Inferior parietal cortex (tissue), 1 donor: ENCODE data around the gene POLR2L.
A peak's percentile ranks its signal among the peaks of the same experiment; 100 is the strongest.

ENCODE experiments used
- DNase-seq: peaks from one replicate; pipeline ENCODE4 v3.0.0-alpha.2; 2016; ENCODE audit errors: extremely low spot score

Gene POLR2L

DNA sequence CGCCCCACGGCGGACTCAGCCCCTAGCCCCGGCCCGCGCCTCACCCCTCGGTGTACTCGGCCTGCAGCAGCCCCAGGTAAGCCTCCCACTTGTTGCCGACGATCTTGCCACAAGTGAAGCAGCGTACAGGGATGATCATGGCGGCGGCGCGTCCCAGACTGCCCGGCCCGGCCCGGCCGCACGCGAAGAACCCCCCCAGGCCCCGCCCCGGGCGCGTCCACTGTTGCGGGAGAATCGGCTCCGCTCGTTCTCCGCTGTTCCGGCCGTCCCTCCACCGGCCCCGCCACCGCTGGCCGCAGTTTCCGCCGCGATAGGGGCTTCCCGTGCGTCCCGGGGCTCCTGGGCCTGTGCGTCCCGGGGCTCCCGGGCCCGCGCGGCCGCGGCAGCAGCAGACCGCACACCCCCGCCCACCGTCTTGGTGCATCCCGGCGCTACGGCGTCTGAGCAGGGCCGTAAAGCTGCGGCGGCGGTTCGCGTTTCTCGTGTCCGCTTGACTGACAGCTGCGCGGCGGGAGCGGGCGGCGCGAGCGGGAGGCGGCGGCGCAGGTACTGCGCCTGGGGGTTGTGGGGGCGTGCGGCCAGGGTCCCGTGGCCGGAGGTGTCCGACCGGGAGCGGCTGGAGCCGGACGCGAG is at the start of gene POLR2L, which contains the start of gene TSPAN4:
Gene POLR2L (minus strand): TSS at position 160 of the 633 bp plus-strand sequence. CDS start 21 bp downstream, at position 139.
Gene TSPAN4 (plus strand): TSS at position 483 of the 633 bp plus-strand sequence. CDS start 7,453 bp downstream, outside the sequence.
- peak; percentile 80 for DNase-seq

DNA sequence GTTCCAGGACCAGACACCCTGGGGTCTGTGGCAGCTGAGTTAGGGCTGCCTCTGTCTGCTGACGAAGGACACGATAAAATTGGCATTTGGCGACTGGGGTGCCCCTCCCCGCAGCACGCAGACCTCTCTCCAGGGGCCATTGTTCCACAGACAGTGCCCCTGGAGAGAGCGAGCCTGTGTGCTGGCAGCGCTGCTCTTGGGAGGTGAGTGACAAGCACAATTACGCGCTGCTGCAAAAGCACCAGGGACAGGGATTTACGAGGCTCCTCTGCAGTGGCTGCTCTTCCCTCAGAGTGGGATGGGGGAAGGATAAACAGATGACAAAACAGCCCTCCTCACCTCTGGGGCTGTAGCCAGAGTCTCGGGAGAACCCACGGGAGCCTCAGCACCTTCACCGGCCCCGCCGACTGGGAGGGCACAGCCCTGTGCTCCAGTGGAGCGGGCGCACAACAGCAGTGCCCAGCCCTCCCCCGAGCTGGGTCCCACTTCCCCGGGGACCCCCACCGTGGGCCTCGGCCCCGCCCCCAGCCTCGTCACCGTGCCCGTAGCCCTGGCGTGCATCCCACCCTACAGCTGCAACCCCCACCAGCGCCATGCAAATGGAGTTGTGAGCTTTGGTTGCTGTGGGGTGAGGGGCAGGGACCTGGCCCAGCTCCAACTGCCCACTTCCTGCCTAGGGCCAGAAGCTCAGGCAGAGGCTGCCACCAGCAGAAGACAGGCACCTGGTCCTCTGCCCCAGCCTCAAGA is 48.6 kb upstream of the POLR2L start:
- DNase-seq, result no peak

DNA sequence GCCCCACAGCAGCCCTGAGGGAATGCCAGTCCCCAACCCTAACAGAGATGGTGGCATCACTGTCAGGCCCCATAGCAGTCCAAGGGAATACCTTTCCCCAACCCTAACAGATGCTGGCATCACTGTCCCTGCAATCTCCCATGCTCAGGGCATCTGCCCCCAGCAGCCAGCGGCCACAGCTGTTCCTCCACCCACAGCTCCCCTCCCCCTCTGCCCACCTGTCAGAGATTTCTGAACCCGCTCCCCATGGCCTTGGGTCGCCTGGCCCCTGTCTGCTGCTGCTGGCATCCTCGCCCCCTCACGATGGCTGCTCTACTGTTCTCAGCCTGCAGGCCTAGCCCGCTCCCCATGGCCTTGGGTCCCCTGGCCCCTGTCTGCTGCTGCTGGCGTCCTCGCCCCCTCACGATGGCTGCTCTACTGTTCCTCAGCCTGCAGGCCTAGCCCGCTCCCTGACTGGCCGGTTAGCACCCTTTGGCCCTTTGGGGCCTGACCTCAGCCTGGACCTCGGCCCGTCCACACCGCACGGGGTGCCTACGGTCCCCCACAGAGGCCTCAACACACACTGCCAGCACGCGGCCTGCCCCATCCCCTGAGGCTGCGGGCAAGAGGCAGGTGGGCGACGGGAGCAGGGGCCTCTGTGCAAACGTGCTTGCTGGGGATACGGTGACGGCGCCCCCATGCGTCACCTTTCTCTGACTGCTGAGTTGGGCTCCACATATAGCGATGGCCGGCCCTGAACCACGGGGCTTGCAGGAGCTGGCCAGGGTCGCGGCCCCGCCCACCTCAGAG is 47.6 kb upstream of the POLR2L start:
- no peak for DNase-seq

- DNase-seq, result no peak
These were observed 46.9 kb upstream of the POLR2L start for GRCh38 chr11:889257-889656.

- DNase-seq, result no peak
These were observed 46.2 kb upstream of the POLR2L start for GRCh38 chr11:888310-889212.

DNA sequence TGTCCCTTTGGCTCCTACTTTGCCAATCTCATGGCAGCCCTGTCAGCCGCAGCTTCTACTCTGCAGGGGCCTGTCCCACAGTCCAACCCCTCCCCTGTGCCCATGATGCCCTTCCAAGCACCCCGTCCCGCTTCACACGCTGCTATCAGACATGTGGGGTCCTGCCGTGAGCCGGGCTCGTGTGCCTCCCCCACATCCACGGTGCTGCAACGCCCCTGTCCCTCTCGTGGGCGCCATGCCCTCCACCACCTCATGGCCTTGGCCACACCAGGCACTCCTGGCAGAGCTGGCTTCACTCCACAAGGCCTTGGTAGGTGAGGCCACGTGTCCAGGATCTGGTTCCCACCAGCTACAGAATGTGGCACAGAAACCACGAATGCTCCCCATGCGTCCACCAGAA is 45.3 kb upstream of the POLR2L start:
- DNase-seq, result no peak

- DNase-seq, result no peak
These were observed 44.2 kb upstream of the POLR2L start for GRCh38 chr11:886568-886967.

GRCh38 chr11:884578-885070 is 42.3 kb upstream of the POLR2L start:
- no peak for DNase-seq

DNA sequence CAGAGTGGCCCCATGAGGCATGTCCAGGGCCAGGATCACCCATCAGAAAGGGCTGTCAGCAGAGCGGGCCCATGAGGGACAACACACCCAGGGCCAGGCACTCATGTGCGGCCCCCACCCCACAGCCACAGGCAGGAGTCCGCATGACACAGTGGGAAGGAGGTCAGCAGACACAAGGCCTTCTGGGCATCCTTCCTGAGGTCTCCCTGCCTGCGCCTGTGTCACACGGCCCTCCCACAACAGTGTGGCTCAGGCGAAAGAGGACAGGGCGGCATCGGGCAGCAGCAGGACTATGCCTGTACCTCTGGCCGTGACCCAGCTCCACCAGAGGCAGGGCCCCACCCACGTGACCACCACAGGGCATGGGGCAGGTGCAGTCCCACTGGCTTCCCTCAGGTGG is 41.2 kb upstream of the POLR2L start:
- DNase-seq, result no peak

GRCh38 chr11:882596-882995 is 40.3 kb upstream of the POLR2L start:
- no peak for DNase-seq

GRCh38 chr11:880447-880846 is 38.1 kb upstream of the POLR2L start:
- DNase-seq, result no peak

DNA sequence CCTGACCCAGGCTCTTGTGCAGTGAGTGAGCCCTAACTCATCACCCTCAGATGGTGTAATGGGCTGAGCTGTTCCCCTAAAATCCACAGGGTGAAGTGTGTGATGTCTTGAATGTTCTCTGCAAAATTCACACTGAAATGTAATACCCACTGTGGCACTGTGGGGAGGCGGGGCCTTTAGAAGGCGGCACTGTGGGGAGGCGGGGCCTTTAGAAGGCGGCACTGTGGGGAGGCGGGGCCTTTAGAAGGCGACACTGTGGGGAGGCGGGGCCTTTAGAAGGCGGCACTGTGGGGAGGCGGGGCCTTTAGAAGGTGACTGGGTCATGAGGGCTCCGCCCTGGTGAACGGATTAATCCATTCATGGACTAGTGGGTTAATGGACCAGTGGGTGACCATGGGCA is 35.2 kb upstream of the POLR2L start:
- no peak for DNase-seq

DNA sequence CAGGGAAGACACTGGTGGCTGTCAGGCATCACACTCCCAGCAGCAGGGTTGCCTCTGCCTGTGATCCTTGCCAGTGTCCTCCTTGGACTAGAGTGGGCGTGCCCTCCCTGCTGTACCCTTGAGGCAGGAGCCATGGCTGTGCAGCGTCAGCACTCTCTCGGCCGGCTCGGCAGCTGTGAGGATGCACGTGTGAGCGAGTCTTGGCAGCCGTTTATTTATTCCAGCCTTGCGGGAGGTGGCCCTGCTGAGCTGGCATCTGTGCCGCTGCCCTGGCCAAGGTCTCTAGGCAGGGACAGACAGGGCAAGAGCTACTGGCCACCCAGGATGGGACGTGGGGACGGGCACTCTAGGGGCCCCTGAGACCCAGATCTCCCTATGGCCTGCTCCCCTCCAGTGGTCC is 34.2 kb upstream of the POLR2L start:
- peak; percentile 15 for DNase-seq

DNA sequence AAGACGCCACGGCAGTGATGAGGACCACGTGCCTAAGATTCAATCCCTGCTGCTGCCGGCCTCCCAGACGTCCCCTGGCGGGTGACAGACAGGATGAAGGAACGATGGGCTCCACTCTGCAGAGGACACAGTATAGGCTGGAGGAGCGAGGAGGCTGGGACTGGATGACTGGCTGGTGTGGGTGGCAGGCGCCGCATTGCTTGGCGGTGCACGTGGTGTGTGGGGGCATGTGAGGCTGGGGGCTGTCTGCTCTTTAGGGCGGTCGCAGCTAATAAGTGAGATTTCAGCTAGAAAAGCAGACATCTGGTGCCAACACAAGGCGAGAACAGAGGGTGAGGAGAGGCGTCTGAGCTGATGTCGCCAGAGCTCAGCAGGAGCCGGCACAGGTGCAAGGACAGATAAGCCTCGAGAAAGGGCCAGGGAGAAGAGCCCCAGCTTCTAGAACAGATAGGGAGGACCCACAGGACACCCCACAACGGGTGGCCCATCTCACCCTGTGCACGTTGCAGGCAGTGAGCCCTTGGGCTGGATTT is 33.5 kb upstream of the POLR2L start:
- peak; percentile 31 for DNase-seq

DNA sequence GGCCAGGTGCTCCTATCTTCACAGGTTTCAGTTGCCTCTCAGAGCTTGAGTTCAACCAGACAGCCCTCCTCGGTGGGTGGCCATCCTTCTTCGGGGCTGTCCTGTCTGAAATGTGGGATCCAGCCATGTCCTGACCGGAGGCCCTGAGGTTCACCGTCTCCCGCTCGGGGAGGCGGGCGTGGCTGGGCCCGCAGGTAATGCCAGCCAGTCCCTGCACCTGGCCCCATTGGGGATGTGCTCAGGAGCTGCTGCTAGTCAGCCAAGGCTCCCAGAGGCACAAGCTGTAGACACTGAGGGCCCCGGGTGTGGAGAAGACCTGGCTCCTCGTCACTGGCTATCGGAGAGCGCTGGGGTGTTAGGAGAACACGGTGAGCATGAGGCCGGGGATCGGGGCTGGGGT is 32.9 kb upstream of the POLR2L start:
- no peak for DNase-seq

DNA sequence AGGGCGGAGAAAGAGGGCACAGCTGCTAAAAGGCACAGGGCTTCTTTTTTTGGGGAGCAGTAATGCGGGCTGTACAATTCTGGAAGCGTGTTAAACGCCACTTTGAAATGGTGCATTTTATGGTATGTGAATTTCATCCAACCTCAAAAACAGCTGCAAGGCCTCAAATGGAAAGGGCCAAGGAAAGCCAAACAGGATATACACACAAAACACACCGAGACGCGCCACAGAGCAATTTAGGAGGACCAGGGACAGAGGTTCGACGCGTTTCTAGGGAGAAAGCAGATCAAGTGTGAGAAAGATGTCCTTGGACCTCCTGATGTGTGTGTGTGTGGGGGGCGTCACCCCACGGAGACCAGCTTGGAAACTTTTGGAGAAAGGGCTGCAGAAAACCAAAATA is 31.4 kb upstream of the POLR2L start:
- DNase-seq, result no peak

- no peak for DNase-seq
These were observed 30.5 kb upstream of the POLR2L start for GRCh38 chr11:872799-873198.

- DNase-seq, result no peak
These were observed 29.1 kb upstream of the POLR2L start for GRCh38 chr11:871472-871871.

- DNase-seq, result no peak
These were observed 28.1 kb upstream of the POLR2L start for GRCh38 chr11:870418-870817.

GRCh38 chr11:870127-870413 is 27.7 kb upstream of the POLR2L start:
- no peak for DNase-seq

DNA sequence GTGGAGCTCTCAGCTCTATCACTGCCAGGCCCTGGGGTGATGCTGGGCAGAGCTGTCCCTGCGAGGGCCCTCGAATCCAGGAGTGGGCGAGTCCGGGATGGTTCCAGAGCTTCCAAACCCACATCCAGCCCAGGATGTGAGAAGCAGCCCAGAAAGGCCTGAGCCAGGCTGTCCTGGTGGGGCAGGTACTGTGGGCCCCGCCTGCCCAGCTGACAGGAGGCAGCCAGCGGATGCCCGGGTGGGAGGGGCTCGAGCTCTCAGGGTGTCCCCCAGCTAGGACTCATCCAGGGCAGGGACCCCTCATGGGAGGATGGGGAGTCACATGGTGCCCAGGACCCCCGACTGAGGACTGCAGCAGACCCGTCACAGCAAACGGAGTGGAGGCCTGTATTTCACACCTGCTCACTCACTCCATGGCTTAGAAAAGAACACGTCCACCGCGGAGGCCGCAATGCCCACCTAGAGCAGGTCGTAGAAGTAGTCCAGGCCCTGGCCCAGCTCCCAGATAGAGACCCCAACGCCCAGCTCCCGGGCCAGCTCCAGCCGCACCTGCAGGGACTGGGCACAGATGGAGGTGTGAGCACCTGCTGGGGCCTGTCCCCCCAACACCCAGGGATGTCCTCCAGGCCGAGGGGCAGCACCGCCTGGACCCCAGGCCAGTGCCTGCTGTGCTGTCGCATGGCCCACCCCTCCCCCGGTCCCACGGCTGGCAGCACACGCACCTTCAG is 27.2 kb upstream of the POLR2L start:
- no peak for DNase-seq
